HEK293 (cell line): ENCODE results near the gene PLEKHG5.

Source experiments
- TRIM28 ChIP-seq: IDR thresholded peaks from 2 replicates; pipeline ENCODE4 v1.6.1; 2011; ENCODE audit warnings: low read length, control low read depth, borderline replicate concordance
- ZNF10 ChIP-seq: fragments of 450-650 bp; formaldehyde crosslinking; IDR thresholded peaks from 2 replicates; pipeline ENCODE4 v1.5.1; 2017; ENCODE audit warnings: missing biosample characterization, missing genetic modification characterization
- TF ChIP-seq, protein P1 (sequence below): fragments of 450-650 bp; formaldehyde crosslinking; IDR thresholded peaks from 2 replicates; pipeline ENCODE4 v1.5.1; 2016; ENCODE audit warnings: missing biosample characterization, missing genetic modification characterization, borderline replicate concordance
- TF ChIP-seq, protein P2 (sequence below): fragments of 450-650 bp; formaldehyde crosslinking; IDR thresholded peaks from 2 replicates; pipeline ENCODE4 v1.5.1; 2016; ENCODE audit warnings: missing biosample characterization, missing genetic modification characterization

DNA sequence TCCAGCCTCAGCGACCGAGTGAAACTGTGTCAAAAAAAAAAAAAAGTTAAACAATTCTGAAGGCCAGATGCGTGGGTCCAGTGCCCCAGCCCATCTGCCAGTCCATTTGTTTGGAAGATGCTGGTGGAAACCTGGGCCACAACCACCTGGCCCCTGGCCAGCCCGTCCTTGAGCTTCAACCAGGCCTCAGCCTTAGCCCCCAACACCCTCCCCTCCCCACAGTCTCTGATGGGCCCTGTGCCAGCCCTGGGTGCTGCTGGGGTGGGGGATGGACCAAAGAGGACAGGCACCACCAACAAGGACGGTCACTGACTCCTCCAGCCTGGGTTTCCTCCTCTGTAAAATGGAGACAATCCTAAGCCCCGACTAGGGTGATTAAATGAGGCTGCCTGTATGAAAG, 19.6 kb upstream of the PLEKHG5 start:
- TF ChIP-seq ZNF10: no peak
- TF ChIP-seq TRIM28: no peak
- TF ChIP-seq, protein P1, sequence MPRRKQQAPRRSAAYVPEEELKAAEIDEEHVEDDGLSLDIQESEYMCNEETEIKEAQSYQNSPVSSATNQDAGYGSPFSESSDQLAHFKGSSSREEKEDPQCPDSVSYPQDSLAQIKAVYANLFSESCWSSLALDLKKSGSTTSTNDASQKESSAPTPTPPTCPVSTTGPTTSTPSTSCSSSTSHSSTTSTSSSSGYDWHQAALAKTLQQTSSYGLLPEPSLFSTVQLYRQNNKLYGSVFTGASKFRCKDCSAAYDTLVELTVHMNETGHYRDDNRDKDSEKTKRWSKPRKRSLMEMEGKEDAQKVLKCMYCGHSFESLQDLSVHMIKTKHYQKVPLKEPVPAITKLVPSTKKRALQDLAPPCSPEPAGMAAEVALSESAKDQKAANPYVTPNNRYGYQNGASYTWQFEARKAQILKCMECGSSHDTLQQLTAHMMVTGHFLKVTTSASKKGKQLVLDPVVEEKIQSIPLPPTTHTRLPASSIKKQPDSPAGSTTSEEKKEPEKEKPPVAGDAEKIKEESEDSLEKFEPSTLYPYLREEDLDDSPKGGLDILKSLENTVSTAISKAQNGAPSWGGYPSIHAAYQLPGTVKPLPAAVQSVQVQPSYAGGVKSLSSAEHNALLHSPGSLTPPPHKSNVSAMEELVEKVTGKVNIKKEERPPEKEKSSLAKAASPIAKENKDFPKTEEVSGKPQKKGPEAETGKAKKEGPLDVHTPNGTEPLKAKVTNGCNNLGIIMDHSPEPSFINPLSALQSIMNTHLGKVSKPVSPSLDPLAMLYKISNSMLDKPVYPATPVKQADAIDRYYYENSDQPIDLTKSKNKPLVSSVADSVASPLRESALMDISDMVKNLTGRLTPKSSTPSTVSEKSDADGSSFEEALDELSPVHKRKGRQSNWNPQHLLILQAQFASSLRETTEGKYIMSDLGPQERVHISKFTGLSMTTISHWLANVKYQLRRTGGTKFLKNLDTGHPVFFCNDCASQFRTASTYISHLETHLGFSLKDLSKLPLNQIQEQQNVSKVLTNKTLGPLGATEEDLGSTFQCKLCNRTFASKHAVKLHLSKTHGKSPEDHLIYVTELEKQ: no peak
- TF ChIP-seq, protein P2, sequence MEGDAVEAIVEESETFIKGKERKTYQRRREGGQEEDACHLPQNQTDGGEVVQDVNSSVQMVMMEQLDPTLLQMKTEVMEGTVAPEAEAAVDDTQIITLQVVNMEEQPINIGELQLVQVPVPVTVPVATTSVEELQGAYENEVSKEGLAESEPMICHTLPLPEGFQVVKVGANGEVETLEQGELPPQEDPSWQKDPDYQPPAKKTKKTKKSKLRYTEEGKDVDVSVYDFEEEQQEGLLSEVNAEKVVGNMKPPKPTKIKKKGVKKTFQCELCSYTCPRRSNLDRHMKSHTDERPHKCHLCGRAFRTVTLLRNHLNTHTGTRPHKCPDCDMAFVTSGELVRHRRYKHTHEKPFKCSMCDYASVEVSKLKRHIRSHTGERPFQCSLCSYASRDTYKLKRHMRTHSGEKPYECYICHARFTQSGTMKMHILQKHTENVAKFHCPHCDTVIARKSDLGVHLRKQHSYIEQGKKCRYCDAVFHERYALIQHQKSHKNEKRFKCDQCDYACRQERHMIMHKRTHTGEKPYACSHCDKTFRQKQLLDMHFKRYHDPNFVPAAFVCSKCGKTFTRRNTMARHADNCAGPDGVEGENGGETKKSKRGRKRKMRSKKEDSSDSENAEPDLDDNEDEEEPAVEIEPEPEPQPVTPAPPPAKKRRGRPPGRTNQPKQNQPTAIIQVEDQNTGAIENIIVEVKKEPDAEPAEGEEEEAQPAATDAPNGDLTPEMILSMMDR (tag by site-specific recombination): no peak
